HepG2 (cell line): Measurements from ENCODE around the gene LDB3. TPM values are rescaled to one million over a fixed set of nuclear protein-coding genes. Genes with fewer than 3 reads are reported as not detected.

Experiments
- ATAC-seq: fragments of 200-7000 bp; cut with Tn5 transposase; 3 replicates; pipeline ENCODE4 v1.9.1; 2020; ENCODE audit warnings: mild to moderate bottlenecking, moderate library complexity
- BruUV-seq: library from RNA; stranded (reverse); fragments of 400-500 nt; replicated peaks from 2 replicates; lab custom pipeline; 2021; lab: Mats Ljungman, UMichigan
- CTCF ChIA-PET: fragments of 300-600 bp; formaldehyde crosslinking; extraction: SDS; loops from one replicate; lab custom pipeline; 2021; ENCODE audit warnings: low total read pairs, inconsistent platforms, low intra/inter-chr PET ratio; lab: Yijun Ruan, JAX
- POLR2A ChIA-PET: fragments of 350-600 bp; sonication (Branson Sonifier 250); formaldehyde crosslinking; loops from one replicate; lab custom pipeline; 2020; ENCODE audit warnings: antibody characterized with exemption, inconsistent platforms; lab: Yijun Ruan, JAX
- DNase-seq: peaks from one replicate; pipeline ENCODE4 v3.0.0-alpha.2; 2015; ENCODE audit warnings: low spot score
- FAIRE-seq: peaks from 3 replicates; lab custom pipeline; 2011; peaks lifted over from hg19 to GRCh38; lab: Jason Lieb, UNC
- H2AFZ ChIP-seq: one replicate; pipeline ENCODE4 v1.6.1; 2011; ENCODE audit warnings: low read length, inconsistent platforms
- H3K27ac ChIP-seq: fragments of 300-600 bp; 3 replicates; pipeline ENCODE4 v1.8.0; 2011; ENCODE audit warnings: mixed run types, mild to moderate bottlenecking, mixed read lengths, low read length, inconsistent platforms; ENCODE audit not compliant: insufficient read depth; ENCODE audit errors: extremely low read length
- H3K27me3 ChIP-seq, 2 experiments: fragments of 200-600 bp in 1 of 2; 2 replicates in 1 of 2; 3 replicates in 1 of 2; pipeline versions ENCODE4 v1.6.0 to v1.8.0; 2011; ENCODE audit warnings: low read length in 2 of 2, mild to moderate bottlenecking in 2 of 2, moderate library complexity in 2 of 2, inconsistent platforms in 1 of 2; ENCODE audit not compliant: insufficient read depth in 2 of 2, control insufficient read depth in 1 of 2
- H3K36me3 ChIP-seq, 2 experiments: fragments of 200-600 bp in 1 of 2; replicated peaks in 1 of 2; 2 replicates in 1 of 2; 3 replicates in 1 of 2; pipeline versions ENCODE4 v1.5.1 to v1.8.0; 2011; ENCODE audit warnings: low read length in 2 of 2, inconsistent platforms in 1 of 2; ENCODE audit not compliant: insufficient read depth in 2 of 2, control insufficient read depth in 1 of 2
- H3K4me1 ChIP-seq: 2 replicates; pipeline ENCODE4 v1.5.1; 2012; ENCODE audit warnings: low read length, inconsistent platforms; ENCODE audit not compliant: insufficient read depth
- H3K4me2 ChIP-seq: 2 replicates; pipeline ENCODE4 v1.6.0; 2011; ENCODE audit warnings: low read depth, low read length, inconsistent platforms
- H3K4me3 ChIP-seq, 3 experiments: fragments of 200-600 bp in 1 of 3; sonication (generic), shearing (Covaris generic) in 1 of 3; replicated peaks in 1 of 3; 2 replicates each; pipeline ENCODE4 v1.5.1; 2011 to 2016; ENCODE audit warnings: low read length in 3 of 3, inconsistent platforms in 2 of 3, low read depth in 2 of 3, mild to moderate bottlenecking in 2 of 3, control low read depth in 1 of 3, mixed read lengths in 1 of 3; ENCODE audit not compliant: insufficient read depth in 1 of 3
- H3K79me2 ChIP-seq: one replicate; pipeline ENCODE4 v1.6.1; 2011; ENCODE audit warnings: low read length, inconsistent platforms; ENCODE audit not compliant: insufficient read depth
- H3K9ac ChIP-seq: 2 replicates; pipeline ENCODE4 v1.6.0; 2011; ENCODE audit warnings: mild to moderate bottlenecking, low read depth, low read length, inconsistent platforms; ENCODE audit not compliant: insufficient read depth
- H3K9me3 ChIP-seq: 2 replicates; pipeline ENCODE4 v1.5.1; 2012; ENCODE audit warnings: mild to moderate bottlenecking, low read length
- H4K20me1 ChIP-seq: 2 replicates; pipeline ENCODE4 v1.6.0; 2011; ENCODE audit warnings: inconsistent platforms, mild to moderate bottlenecking, low read length, moderate library complexity; ENCODE audit not compliant: insufficient read depth
- ATF1 ChIP-seq: IDR thresholded peaks from 2 replicates; pipeline ENCODE4 v1.6.1; 2016; ENCODE audit warnings: mild to moderate bottlenecking, control low read depth
- CHD2 ChIP-seq: IDR thresholded peaks from 2 replicates; pipeline ENCODE4 v1.6.1; 2011; ENCODE audit warnings: low read depth, low read length, improper control_type of control experiment
- ETV5 ChIP-seq: IDR thresholded peaks from 2 replicates; pipeline ENCODE4 v1.6.1; 2018; ENCODE audit warnings: missing biosample characterization, missing genetic modification reagents, inconsistent platforms, borderline replicate concordance
- KLF9 ChIP-seq: IDR thresholded peaks from 2 replicates; pipeline ENCODE4 v1.6.1; 2016; ENCODE audit warnings: low read depth
- MED8 ChIP-seq: sonication (generic); formaldehyde crosslinking; IDR thresholded peaks from 2 replicates; pipeline ENCODE4 v1.8.1; 2023; ENCODE audit warnings: mild to moderate bottlenecking, missing genetic modification reagents; ENCODE audit not compliant: insufficient replicate concordance
- PAF1 ChIP-seq: IDR thresholded peaks from 2 replicates; pipeline ENCODE4 v1.6.1; 2016; ENCODE audit warnings: missing genetic modification reagents, missing compliant biosample characterization
- RFX3 ChIP-seq: IDR thresholded peaks from 2 replicates; pipeline ENCODE4 v1.6.1; 2016; ENCODE audit warnings: missing biosample characterization, missing genetic modification reagents
- RFXANK ChIP-seq: IDR thresholded peaks from 2 replicates; pipeline ENCODE4 v1.6.1; 2016
- SMARCC2 ChIP-seq: fragments of 450-650 bp; IDR thresholded peaks from 2 replicates; pipeline ENCODE4 v1.6.1; 2017; ENCODE audit warnings: antibody characterized with exemption, mild to moderate bottlenecking
- TGIF2 ChIP-seq: IDR thresholded peaks from 2 replicates; pipeline ENCODE4 v1.6.1; 2016; ENCODE audit warnings: control low read depth, missing compliant biosample characterization
- U2AF2 ChIP-seq: fragments of 200-400 bp; formaldehyde crosslinking; IDR thresholded peaks from 2 replicates; pipeline ENCODE4 v1.6.1; 2017; ENCODE audit warnings: low read depth, mild to moderate bottlenecking, low read length
- ZMAT3 ChIP-seq: sonication (generic); formaldehyde crosslinking; conservative IDR thresholded peaks from 2 replicates; pipeline ENCODE4 v1.7.0; 2021; ENCODE audit warnings: missing genetic modification reagents
- ZNF263 ChIP-seq: sonication (generic); formaldehyde crosslinking; IDR thresholded peaks from 2 replicates; pipeline ENCODE4 v1.4.0; 2020; ENCODE audit warnings: missing genetic modification reagents
- ZNF616 ChIP-seq: sonication (generic); formaldehyde crosslinking; IDR thresholded peaks from 2 replicates; pipeline ENCODE4 v1.5.0; 2020; ENCODE audit warnings: low read depth, mild to moderate bottlenecking, missing genetic modification reagents
- WGBS: methylation state at CpG from one replicate; pipeline ENCODE4 v1.1.6; 2017; ENCODE audit warnings: low lambda C conversion rate; 5-methylcytosine and 5-hydroxymethylcytosine counted together
- in situ Hi-C: cut with HindIII; loops from 2 replicates; pipeline ENCODE4 v1.10.0; 2017; ENCODE audit warnings: low pct_unique_long_range_greater_than_20kb; ENCODE audit not compliant: extremely low pct_ligation_motif_present
- intact Hi-C: fragments of 100-400 bp; cut with micrococcal nuclease; formaldehyde crosslinking; loops from one replicate; pipeline ENCODE4 v1.10.0; 2022; ENCODE audit not compliant: unreplicated experiment
- polyA plus RNA-seq, 8 experiments: library from polyadenylated mRNA; depleted of rRNA in 3 of 8; stranded (reverse) in 7 of 8; unstranded in 1 of 8; fragments of >200 nt; fragmentation: Illumina TruSeq in 4 of 8; extraction: Trizol in 4 of 8; gene quantifications; 2 replicates each; pipeline versions ENCODE4 v1.2.1 to v1.2.3, GENCODE V29; 2011 to 2016; ENCODE audit warnings: low read depth in 4 of 8, missing spikeins in 1 of 8, mixed read lengths in 1 of 8; ENCODE audit not compliant: insufficient read depth in 1 of 8
- total RNA-seq, 5 experiments: library from RNA; depleted of rRNA; stranded (reverse); fragments of >200 nt; fragmentation: Illumina TruSeq; extraction: Trizol; gene quantifications; 2 replicates each; pipeline ENCODE4 v1.2.3, GENCODE V29; 2016; ENCODE audit warnings: low read depth in 1 of 5
- TF ChIP-seq, protein P1 (sequence below): IDR thresholded peaks from 2 replicates; pipeline ENCODE4 v1.6.1; 2016; ENCODE audit warnings: low read depth
- TF ChIP-seq, protein P2 (sequence below): sonication (generic); formaldehyde crosslinking; IDR thresholded peaks from 2 replicates; pipeline ENCODE4 v1.4.0; 2020; ENCODE audit warnings: missing genetic modification reagents, borderline replicate concordance
- TF ChIP-seq, protein P3 (sequence below): sonication (generic); formaldehyde crosslinking; IDR thresholded peaks from 2 replicates; pipeline ENCODE4 v1.8.1; 2023; ENCODE audit warnings: mild to moderate bottlenecking, missing genetic modification reagents, borderline replicate concordance
- TF ChIP-seq, protein P4 (sequence below): sonication (generic); formaldehyde crosslinking; IDR thresholded peaks from 2 replicates; pipeline ENCODE4 v1.5.0; 2020; ENCODE audit warnings: missing genetic modification reagents
- TF ChIP-seq, protein P5 (sequence below): sonication (generic); formaldehyde crosslinking; IDR thresholded peaks from 2 replicates; pipeline ENCODE4 v1.5.1; 2020; ENCODE audit warnings: mild to moderate bottlenecking, missing genetic modification reagents

The LDB3 gene
- total and polyA plus RNA-seq, 2 of the 13 experiments (the other 11 are each of a cell fraction or from before 2014, with no cell fraction given), result not detected

DNA sequence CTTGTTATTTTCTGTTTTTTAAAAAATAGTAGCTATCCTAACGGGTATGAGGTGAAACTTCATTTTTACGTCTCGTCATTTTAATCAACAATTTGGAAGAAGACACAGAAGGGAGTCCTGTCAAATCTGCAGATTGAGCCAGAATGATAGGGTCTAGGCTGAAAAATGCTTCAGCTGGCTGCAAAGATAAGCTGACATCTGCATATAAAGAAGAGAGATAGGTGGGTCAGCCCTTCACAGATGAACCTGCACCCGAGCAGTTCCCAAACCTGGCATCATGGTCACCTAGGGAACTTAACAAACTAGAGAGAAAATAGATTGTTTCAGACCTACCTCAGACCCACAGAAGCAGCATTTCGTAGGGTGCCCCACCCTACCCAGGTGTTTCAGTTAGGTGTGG lies 52.9 kb downstream of the LDB3 start (continued):
- TF ChIP-seq SMARCC2 (no peak), ZNF616 (CRISPR knock-in tag) (no peak), RFXANK (no peak), TGIF2 (CRISPR knock-in tag) (no peak), U2AF2 (no peak)
- TF ChIP-seq, protein P1, sequence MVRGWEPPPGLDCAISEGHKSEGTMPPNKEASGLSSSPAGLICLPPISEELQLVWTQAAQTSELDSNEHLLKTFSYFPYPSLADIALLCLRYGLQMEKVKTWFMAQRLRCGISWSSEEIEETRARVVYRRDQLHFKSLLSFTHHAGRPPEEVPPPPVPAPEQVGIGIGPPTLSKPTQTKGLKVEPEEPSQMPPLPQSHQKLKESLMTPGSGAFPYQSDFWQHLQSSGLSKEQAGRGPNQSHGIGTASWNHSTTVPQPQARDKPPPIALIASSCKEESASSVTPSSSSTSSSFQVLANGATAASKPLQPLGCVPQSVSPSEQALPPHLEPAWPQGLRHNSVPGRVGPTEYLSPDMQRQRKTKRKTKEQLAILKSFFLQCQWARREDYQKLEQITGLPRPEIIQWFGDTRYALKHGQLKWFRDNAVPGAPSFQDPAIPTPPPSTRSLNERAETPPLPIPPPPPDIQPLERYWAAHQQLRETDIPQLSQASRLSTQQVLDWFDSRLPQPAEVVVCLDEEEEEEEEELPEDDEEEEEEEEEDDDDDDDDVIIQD (CRISPR knock-in tag), result no peak

DNA sequence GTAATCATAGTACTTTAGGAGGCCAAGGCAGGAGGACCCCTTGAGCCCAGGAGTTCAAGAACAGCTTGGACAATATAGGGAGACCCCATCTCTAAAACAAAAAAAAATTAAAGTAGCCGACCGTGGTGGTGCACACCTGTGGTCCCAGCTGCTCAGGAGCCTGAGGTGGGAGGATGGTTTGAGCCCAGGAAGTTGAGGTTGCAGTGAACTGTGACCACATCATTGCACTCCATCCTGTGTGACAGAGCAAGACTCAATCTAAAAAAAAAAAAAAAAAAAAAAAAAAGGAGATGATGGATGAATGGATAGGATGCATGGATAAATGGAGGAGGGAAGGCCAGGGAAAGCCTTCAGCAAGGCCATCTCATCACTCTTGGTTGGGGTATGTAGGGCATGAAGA lies 54.7 kb downstream of the LDB3 start:
- DNase-seq, result no peak
- no TSS peak for BruUV-seq
- WGBS, result 90% methylated on average over 2 of the region's 2 CpGs
- Histone ChIP-seq H3K27ac (no peak overlapping the region), H4K20me1 (no peaks in the 10 kb centered on the region), H2AFZ (no peak overlapping the region), H3K4me3 (no peak overlapping the region), H3K9ac (no peak overlapping the region), H3K79me2 (no peaks in the 10 kb centered on the region), H3K36me3 (no peaks in the 10 kb centered on the region), H3K4me2 (no peak overlapping the region), H3K9me3 (no peaks in the 10 kb centered on the region), H3K4me1 (peaks cover 26% of the 10 kb centered on the region), H3K27me3 (peaks cover 0 to 11% of the 10 kb centered on the region in 2 experiments; a peak in 1 of 5 replicates)
- CTCF ChIA-PET, result no interaction called here
- in situ Hi-C loops (no loop called here), intact Hi-C loops (no loop called here)
- no peak for ATAC-seq
- no peak for FAIRE-seq
- TF ChIP-seq ZNF263, result no peak
- TF ChIP-seq, protein P2, sequence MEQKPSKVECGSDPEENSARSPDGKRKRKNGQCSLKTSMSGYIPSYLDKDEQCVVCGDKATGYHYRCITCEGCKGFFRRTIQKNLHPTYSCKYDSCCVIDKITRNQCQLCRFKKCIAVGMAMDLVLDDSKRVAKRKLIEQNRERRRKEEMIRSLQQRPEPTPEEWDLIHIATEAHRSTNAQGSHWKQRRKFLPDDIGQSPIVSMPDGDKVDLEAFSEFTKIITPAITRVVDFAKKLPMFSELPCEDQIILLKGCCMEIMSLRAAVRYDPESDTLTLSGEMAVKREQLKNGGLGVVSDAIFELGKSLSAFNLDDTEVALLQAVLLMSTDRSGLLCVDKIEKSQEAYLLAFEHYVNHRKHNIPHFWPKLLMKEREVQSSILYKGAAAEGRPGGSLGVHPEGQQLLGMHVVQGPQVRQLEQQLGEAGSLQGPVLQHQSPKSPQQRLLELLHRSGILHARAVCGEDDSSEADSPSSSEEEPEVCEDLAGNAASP (CRISPR knock-in tag), result no peak
- TF ChIP-seq, protein P3, sequence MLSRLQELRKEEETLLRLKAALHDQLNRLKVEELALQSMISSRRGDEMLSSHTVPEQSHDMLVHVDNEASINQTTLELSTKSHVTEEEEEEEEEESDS (CRISPR knock-in tag), result no peak
- no peak for TF ChIP-seq ZMAT3
- no peak for TF ChIP-seq ATF1 (CRISPR knock-in tag)
- TF ChIP-seq, protein P4, sequence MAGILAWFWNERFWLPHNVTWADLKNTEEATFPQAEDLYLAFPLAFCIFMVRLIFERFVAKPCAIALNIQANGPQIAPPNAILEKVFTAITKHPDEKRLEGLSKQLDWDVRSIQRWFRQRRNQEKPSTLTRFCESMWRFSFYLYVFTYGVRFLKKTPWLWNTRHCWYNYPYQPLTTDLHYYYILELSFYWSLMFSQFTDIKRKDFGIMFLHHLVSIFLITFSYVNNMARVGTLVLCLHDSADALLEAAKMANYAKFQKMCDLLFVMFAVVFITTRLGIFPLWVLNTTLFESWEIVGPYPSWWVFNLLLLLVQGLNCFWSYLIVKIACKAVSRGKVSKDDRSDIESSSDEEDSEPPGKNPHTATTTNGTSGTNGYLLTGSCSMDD (CRISPR knock-in tag), result no peak
- no peak for TF ChIP-seq PAF1 (CRISPR knock-in tag)
- no peak for TF ChIP-seq RFX3 (CRISPR knock-in tag)
- no peak for TF ChIP-seq KLF9 (CRISPR knock-in tag)
- TF ChIP-seq, protein P5, sequence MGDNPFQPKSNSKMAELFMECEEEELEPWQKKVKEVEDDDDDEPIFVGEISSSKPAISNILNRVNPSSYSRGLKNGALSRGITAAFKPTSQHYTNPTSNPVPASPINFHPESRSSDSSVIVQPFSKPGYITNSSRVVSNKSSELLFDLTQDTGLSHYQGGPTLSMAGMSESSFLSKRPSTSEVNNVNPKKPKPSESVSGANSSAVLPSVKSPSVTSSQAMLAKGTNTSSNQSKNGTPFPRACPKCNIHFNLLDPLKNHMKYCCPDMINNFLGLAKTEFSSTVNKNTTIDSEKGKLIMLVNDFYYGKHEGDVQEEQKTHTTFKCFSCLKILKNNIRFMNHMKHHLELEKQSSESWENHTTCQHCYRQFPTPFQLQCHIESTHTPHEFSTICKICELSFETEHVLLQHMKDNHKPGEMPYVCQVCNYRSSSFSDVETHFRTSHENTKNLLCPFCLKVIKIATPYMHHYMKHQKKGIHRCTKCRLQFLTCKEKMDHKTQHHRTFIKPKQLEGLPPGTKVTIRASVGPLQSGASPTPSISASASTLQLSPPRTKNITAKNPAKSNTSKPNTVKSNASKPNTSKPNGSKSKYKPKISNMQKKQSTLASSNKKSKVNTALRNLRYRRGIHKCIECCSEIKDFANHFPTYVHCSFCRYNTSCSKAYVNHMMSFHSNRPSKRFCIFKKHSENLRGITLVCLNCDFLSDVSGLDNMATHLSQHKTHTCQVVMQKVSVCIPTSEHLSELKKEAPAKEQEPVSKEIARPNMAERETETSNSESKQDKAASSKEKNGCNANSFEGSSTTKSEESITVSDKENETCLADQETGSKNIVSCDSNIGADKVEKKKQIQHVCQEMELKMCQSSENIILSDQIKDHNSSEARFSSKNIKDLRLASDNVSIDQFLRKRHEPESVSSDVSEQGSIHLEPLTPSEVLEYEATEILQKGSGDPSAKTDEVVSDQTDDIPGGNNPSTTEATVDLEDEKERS (CRISPR knock-in tag), result no peak
- no peak for TF ChIP-seq ETV5 (CRISPR knock-in tag)
- no peak for TF ChIP-seq CHD2
- TF ChIP-seq MED8 (CRISPR knock-in tag), result no peak
- POLR2A ChIA-PET, result no interaction called here
